Amniotic stem cell (primary cell): ENCODE results near the gene SRPK2.

Experiments used
- DNase-seq: peaks from one replicate; lab custom pipeline; 2025; lab: John Stamatoyannopoulos, UW

The SRPK2 gene

DNA sequence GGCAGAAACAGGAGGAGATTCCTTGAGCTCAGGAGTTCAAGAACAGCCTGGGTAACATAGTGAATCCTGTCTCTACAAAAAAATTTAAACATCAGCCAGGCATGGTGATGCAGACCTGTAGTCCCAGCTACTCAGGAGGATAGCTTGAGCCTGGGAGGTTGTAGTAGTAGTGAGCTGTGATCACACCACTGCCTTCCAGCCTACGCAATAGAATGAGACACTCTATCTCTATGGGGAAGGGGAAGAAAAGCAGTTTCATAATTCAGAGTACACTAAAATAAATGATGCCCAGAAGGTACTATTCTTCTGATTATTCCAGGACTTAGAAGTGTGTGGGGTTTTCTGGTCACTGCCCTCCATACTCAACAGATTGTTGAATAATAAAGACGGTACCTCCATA lies 197.4 kb downstream of the SRPK2 start:
- DNase-seq, result no peak

DNA sequence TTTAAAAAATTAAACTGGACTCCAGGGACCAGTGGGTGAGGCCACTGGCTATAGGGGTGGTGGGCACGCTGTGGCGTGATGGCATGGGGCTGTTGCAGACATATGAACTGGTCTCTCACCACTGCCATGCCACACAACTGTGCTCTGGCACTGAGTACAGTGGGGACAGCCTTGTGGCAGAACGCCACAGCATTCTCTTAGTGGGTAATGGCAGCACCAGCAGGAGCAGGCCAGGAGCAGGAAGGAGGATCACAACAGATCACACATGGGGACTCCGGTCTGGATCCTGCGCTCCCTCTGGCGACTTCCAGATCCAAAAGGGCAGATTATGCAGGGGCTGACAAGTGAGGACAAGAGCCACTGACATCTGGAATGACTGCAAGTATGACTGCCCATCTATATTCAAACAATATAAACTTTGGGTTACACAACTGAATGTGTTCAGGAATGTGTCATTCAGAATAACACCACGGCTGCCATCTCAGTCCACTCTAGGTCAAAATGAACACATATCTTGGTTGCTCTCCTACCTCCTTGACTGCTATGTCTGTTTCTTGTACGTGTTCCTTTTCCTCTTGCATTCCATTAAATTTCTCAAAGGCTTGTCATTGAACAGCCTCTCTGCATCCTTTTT lies 198.7 kb downstream of the SRPK2 start:
- DNase-seq, result no peak

DNA sequence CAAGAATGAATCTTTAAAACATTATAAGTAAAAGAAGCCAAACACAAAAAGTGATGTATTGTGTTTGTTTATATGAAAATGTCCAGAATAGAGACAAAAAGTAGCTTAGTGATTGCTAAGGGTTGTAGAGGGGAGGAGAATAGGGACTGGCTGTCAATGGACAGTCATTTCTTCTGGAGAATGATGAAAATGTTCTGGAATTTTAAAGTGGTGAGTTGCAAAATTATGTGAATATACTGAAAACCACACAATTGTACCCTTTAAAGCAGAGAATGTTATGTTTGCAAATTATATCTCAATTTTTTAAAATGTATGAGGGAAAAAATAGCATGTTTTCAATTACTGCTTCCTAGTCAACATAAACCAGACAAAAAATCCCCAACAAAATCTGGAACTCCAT lies 200.5 kb downstream of the SRPK2 start:
- no peak for DNase-seq

DNA sequence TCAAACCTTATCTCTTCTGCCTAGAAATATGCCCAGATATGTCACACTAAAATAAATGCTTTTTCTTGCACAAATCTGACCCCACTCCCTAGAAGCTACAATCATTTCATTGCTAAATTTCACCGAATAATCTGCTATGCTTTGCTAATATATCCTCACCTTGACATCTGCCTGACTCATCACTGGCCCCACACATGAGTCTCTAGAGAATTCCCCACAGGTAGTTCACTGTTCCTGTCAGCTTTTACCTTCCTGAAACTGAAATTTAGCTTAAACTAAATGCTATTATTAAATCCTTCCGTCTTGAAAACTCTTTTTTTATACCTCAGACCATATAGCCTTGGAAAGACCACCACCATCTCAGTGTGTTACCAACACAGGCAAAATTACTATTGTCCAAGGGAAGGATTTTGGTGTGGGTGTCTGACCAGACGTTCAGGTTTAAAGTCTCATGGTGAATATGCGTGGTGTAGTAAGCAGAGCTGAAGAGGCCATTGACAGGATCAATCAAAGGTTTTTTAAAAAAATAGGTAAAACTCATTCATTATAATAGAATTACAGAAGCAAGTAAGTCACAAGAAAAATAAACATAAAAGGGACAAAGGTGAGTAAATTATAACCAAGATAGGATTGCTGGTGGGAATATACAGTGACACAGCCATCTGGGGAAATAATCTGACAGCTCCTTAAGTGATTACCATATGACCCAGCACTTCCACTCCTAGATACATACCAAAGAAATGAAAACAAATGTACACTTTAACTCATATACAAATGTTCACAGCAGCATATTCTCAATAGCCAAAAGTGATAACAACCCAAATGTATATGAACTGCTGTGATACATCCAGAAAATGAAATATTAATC lies 201.2 kb downstream of the SRPK2 start:
- DNase-seq, result no peak

DNA sequence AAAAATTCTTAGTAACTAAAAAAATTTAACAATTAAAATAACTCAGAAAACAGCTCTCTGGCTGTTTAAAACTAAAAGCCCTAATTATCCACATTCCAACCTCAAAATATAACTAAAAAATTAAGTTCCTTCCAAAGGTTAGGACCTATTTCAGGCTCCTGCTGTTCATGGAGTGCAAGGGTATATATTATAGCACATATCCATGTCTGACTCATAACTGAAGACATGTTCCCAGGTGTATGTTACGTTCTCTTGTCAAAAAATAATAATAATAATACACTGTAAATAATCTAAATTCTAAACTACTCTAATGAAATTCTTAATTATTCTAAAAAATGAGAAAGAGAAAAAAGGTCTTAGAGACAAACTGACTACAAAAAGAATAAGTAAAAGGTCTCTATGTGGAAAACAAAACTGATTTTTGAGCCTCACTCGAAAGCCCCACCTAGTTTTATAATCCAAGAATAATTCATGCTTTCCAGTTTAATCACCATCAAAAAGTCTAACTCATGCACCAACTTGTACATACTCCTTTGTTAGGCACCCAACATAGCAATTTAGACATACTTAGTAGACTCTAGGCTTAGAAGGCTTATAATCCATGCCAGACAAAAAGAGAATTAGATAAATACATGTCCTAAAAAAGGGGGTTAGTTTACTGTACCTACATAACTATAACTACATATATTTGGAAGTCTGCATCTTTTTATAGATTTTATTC lies 203.3 kb downstream of the SRPK2 start:
- DNase-seq, result no peak

DNA sequence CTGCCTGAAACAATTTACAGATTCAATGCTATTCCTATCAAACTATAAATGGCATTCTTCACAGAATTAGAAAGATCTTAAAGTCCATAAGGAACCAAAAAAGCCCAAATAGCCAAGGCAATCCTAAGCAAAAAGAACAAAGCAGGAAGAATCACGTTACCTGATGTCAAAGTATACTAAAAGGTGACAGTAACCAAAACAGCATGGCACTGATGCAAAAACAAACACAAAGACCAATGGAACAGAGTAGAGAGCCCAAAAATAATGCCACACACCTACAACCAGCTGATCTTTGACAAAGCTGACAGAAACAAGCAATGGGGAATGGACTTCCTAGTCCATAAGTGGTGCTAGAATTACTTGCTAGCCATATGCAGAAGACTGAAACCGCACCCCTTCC lies 208.7 kb downstream of the SRPK2 start:
- DNase-seq, result no peak

DNA sequence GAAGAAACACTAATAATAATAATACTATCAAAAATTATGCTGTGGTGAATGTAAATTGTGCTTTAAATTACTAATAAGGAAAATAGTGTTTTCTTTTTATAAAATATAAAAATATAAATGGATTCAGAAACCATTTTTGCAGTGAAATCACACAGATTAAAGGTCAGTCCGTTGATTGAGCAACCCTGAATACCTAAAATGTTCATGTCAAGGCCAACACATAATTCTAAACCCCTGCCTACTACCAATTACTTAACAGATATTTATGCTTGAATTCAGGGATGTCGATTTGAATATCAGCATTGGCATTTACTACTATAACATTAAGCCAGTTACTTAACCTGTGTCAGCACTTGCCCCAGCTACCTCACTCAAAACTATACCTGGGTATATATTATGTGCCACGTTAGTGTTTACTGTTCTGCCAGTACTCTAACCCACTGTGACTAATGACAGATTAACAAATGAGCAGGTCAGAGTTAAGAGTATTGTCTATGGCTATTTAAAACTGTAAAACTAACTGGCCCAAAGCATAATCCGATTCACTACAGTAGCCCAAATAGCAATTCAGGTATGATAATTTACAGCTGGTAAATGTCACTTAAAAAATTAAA lies 209.7 kb downstream of the SRPK2 start:
- no peak for DNase-seq

DNA sequence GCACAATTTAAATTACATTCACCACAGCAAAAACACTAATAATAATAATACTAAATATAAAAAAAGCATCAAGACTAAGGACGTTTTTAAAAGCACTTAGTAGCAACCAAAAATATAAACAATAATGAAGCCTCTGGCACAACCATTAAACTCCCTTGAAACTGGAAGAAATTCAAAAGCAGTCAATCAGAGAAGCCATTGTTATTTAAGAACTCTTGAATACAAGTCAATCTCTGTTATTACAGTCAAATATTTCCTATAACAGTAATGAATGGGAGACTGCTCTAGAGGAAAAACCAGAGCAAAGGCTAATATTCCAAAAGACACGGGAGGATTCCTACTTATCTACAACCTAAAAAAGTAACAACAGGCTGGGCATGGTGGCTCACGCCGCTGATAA lies 210.5 kb downstream of the SRPK2 start:
- DNase-seq, result no peak

DNA sequence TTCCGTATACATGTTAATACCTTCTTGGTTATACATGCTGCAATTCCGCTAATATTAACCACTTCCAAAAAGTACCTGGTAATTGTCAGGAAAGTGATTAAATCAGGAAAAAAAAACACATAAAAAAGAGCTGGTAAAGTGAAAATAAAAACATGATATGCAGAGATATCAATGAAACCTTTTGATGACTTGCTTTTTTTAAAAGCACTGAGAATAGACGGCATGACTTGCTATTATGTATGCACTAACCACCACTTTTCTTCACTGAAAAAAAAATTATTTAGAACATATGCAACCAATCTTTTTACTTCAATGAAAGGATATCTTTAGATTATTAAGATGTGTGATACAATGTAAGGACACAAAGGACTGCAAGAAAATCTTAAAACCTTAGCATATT lies 211.7 kb downstream of the SRPK2 start:
- DNase-seq, result no peak

DNA sequence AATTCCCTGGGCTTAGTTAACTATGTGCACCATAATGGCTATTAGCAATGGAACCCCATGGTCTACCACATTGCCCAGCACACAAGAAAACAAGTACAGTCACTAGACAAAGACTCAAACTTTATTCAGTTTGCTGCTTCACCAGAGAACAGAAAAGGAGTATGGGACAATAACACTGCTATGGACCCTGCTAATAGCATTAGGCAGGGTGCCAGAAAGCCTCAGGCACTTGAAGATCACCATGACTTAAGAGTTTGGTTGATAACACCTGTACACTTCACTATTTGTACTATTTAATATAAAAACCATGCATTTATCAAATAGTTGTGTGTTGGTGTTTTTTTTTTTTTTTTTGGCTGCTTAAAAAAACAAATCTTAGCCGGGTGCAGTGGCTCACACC lies 215.1 kb downstream of the SRPK2 start:
- no peak for DNase-seq

DNA sequence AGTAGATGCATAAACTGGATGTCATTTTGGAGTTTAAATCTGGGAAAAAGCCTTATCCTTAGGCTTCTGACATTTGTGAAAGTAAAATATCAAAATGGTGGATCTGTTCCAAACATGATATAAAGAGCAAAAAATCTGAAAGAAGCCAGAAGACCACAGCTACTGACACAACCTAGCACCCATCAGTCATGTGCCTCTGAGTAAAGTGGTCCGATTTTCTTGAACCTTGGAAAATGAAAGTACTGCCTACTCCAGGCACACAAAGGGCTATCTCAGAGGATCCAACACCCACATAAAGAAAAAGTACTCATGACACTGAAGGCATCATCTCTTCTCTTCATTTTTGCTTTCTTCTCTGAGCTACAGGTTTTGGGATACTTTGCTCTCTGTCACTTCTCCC lies 224.0 kb downstream of the SRPK2 start:
- DNase-seq, result no peak

DNA sequence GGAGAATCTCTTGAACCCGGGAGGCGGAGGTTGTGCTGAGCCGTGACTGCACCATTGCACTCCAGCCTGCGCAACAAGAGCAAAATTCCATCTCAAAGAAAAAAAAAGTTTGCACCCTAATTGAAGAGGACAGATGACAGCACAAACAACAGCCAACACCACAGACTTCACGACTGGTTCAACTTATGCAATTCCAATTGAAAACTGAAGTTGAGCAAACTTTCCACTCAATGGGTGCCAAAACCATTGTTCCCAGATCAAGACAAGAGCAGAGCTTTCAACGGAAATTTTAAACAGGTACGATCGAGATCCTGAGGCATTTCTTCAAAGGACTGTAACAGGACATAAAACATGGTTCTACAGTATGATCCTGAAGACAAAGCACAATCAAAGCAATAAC lies 225.0 kb downstream of the SRPK2 start:
- no peak for DNase-seq

DNA sequence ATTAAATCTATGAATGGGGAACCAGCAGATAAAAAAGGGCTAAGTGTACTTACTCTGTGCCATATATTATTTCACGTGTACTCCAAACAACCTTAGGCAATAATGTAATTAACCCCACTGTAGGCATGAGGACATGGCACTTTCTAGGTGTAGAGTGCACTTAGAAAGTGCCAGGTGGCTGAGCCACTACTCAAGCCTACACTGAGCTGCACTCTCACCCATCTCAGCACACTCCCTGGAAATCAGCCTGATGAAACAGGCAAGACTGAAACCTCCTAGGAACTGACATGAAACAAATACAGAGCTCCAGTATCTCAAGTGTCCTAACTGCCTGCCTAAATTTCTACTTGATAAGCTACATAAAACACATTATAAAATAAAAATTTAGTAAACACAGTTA lies 227.4 kb downstream of the SRPK2 start:
- no peak for DNase-seq

DNA sequence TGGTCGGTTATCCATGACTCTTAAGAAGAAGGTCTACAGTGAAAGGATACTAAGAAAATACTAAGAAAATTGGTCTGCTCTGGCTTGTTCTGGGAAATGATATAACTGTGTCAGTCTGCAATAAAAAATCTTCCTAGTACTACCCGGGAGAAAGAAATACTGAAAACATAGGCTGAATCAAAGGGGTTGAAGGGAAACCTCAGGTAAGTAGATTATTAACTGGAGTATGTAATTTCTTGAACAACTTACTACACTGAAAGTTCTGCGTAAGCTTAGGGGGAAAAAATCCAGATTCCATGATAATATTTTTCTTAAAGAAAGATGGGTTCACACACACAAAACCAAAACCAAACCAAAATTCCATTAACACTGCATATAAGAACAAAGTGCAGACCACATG lies 231.4 kb downstream of the SRPK2 start:
- DNase-seq, result no peak

DNA sequence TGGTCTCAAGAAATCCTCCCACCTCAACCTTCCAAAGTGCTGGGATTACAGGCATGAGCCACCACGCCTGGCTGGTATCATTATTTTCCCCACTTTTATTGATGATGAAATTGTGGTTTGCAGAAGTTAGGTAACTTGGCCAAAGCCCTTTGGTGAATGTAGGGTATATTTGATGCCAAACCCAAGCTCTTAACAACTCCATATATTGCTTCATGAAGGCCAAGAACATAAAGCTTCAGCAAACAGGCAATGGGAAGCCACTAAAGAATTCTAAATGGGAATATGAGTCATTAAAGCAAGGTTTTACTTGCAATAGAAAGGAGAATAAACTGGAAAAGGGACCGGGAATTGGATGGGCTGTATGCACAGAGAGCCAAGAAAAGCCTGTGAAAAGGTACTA lies 232.0 kb downstream of the SRPK2 start:
- no peak for DNase-seq

DNA sequence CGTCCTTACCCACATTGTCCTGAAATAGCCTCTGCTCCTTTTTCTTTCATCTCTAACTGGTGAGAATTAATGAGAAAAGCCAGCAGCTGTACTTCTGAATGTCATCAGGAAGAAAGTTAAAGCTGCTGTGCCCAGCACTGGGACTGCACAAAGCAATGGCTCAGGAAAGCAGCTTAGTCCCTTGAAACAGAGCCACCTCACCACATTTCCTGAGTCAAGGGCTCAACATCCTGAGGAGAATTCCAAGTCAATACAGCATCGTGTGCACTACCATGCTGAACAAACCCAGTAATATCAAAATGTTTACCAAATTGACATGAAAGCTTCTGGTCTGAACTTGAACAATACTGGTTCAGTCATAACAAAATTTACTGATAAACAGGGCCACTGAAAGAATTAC lies 234.6 kb downstream of the SRPK2 start:
- DNase-seq, result no peak

DNA sequence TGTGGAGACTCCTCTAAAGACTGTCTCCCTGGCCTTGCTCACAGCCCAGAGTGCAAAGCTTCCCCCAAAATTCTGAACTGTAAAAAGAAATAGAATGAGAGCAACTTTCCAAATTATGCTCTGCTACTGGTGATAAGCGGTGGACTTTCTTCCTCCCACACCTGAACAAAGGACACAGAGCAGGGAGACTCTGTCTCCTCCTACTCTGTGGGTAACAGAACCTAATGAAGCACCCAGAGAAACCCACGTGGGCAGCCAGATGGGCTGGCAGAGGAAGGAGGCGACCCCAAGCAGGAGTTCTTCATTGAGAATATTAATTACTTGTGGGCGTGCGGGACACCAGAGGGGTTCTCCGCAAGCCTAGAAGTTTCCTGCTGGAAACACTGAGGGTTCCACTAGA lies 235.2 kb downstream of the SRPK2 start:
- DNase-seq, result no peak

DNA sequence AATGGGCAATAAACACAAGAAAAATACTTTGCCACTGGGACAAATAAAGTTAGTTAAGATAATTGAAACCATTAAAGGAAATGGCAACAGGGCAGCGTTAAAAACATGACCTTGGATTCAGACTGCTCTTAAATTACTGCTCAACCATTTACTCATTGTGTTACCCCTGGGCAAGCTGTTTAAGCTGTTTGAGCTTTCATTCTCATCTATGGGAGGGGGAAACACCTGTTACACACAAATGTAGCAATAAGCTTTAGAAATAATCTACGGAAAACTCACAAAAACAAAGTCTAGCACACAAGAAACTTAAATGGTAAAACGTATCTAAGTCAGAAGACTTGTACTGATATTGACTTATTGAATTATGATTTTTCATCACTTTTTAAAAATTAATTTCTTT lies 237.6 kb downstream of the SRPK2 start:
- no peak for DNase-seq

DNA sequence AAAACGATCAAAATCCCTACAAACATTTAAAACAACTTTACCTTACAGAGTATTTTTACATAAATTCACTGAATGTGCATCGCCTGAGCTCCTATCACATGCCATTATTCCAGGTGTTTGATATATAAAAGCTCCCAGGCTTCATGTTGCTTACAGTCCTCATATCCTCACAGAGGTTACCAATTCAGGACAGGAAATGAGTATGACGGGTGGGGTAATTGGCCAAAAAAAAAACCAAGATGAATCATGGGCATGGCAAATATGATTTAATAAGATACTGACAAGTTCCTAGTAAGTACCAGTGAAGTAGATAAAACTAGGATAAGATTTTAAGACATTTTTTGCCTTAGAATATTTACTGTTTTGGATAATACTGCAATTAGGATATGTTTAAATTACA lies 238.9 kb downstream of the SRPK2 start:
- DNase-seq, result no peak

DNA sequence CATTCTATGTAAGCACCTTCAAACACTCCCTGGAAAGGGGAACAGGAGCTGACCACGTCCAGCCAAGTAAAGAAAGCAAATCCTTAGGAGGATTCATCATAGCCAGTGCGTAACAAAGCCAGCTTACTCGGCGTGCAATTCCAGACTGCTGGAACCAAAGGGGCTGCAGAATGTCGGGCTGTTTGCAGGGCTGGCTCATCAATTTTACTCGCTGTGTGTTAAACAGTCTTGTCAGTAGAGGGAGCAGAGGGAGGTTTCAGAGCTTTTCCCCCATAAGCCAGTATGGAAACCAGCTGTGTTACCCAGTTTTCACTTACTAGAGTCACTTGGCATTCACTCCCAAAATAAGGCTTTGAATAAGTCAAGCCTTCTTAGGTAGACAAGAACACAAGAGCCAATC lies 247.7 kb downstream of the SRPK2 start:
- DNase-seq, result no peak

DNA sequence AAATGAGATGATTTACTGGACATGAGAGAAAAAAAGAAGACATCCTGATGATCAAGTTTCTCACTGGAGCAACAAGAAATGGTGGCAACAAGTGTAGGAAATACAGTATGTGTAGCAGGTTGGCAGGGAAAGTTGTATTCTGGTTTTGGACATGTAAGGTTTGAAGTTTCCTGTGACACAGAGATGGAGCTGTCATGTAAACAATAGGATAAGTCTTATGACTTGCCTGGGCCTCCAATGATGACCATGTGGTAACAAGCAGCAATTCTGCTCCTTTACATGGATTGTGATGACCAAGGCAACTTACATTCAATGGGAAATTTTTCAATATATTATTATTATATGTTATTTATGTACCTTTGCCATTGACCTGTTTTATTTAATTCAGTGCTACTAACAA lies 249.3 kb downstream of the SRPK2 start:
- DNase-seq, result no peak

DNA sequence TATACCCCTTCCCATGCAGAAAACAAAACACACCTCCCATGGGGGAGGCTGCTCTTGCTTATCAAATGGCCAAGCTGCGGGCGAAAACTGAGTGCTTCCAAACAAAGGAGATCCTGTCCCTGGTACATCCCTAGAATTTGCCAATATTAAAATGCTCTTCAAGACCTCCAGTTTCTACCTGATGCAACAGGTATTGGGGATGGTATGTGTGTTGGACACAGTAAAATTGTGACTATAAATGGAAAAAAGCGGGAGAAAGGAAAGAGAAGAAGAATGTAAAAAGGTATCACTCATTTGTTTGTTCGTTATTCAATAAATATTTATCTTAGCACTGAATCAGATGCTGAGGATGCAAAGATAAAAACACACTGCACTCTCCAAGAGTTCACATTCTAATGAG lies 250.8 kb downstream of the SRPK2 start:
- DNase-seq, result no peak

DNA sequence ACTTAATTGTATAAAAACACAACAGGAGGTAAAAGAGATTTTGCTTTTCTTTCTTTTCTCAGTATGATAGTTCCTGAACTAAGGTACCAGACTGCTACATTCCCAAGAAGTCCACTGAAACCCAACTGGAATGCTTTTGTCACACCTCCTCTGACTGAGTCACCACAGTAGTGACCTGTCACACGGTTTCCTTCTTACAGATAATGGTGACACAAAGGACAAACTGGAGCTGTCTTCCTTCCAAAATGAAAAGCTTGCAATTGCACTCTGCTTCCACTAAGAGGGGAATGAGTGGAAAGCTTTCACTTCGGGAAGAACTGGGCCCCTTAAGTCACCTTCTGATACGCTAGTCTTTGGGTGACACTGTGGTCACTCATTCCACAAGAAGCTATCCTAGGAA lies 252.5 kb downstream of the SRPK2 start:
- DNase-seq, result no peak
